IMR-90 (cell line): ENCODE measurements around the gene GLS2. TPM values are rescaled to one million over a fixed set of nuclear protein-coding genes. Genes with fewer than 3 reads are reported as not detected.

Experiments used
- ATAC-seq: fragments of 200-7000 bp; cut with Tn5 transposase; 2 replicates; pipeline ENCODE4 v1.9.1; 2020; ENCODE audit warnings: low read depth, mild to moderate bottlenecking, moderate library complexity
- BruUV-seq: library from RNA; stranded (reverse); fragments of 400-500 nt; replicated peaks from 2 replicates; lab custom pipeline; 2021; lab: Mats Ljungman, UMichigan
- CTCF ChIA-PET: fragments of 300-600 bp; formaldehyde crosslinking; extraction: SDS; loops from one replicate; lab custom pipeline; 2021; ENCODE audit warnings: antibody characterized with exemption; lab: Yijun Ruan, JAX
- POLR2A ChIA-PET: fragments of 300-600 bp; sonication (Branson Sonifier 250); formaldehyde crosslinking; loops from one replicate; lab custom pipeline; 2022; ENCODE audit warnings: antibody characterized with exemption; ENCODE audit not compliant: unreplicated experiment; lab: Charles Lee
- DNase-seq: peaks from one replicate; pipeline ENCODE4 v3.0.0; 2013
- H2AFZ ChIP-seq: replicated peaks from 2 replicates; pipeline ENCODE3; 2013; ENCODE audit warnings: low read length, mild to moderate bottlenecking; ENCODE audit not compliant: poor library complexity
- H2AK5ac ChIP-seq: 2 replicates; pipeline ENCODE4 v1.6.1; 2013; ENCODE audit warnings: low read depth, low read length, inconsistent platforms
- H2AK9ac ChIP-seq: replicated peaks from 2 replicates; pipeline ENCODE3; 2013; ENCODE audit warnings: mild to moderate bottlenecking, low read depth, low read length, moderate library complexity; ENCODE audit not compliant: poor library complexity
- H2BK120ac ChIP-seq: 2 replicates; pipeline ENCODE4 v1.6.1; 2013; ENCODE audit warnings: low read depth, low read length, inconsistent platforms
- H2BK15ac ChIP-seq: 3 replicates; pipeline ENCODE4 v1.6.1; 2013; ENCODE audit warnings: low read depth, low read length, inconsistent platforms
- H2BK20ac ChIP-seq: 2 replicates; pipeline ENCODE4 v1.6.1; 2013; ENCODE audit warnings: low read depth, mild to moderate bottlenecking, inconsistent platforms, low read length, moderate library complexity
- H2BK5ac ChIP-seq: 2 replicates; pipeline ENCODE4 v1.6.1; 2013; ENCODE audit warnings: mild to moderate bottlenecking, low read depth, low read length, inconsistent platforms; ENCODE audit not compliant: poor library complexity, severe bottlenecking
- H3K14ac ChIP-seq: replicated peaks from 2 replicates; pipeline ENCODE4 v1.6.1; 2013; ENCODE audit warnings: low read depth, low read length, inconsistent platforms
- H3K18ac ChIP-seq: 2 replicates; pipeline ENCODE4 v1.6.1; 2013; ENCODE audit warnings: low read depth, low read length, control low read depth
- H3K23ac ChIP-seq: 2 replicates; pipeline ENCODE4 v1.6.1; 2013; ENCODE audit warnings: low read depth, low read length, inconsistent platforms
- H3K27ac ChIP-seq: 2 replicates; pipeline ENCODE4 v1.5.1; 2013; ENCODE audit warnings: mild to moderate bottlenecking, control low read depth, low read length; ENCODE audit not compliant: insufficient read depth
- H3K27me3 ChIP-seq: 2 replicates; pipeline ENCODE4 v1.6.1; 2013; ENCODE audit warnings: low read length; ENCODE audit not compliant: control insufficient read depth, insufficient read depth
- H3K36me3 ChIP-seq: 2 replicates; pipeline ENCODE4 v1.6.1; 2013; ENCODE audit warnings: low read length, mixed read lengths; ENCODE audit not compliant: control insufficient read depth, insufficient read depth
- H3K4ac ChIP-seq: 2 replicates; pipeline ENCODE4 v1.6.1; 2013; ENCODE audit warnings: low read depth, low read length, inconsistent platforms
- H3K4me1 ChIP-seq: 2 replicates; pipeline ENCODE4 v1.6.1; 2013; ENCODE audit warnings: low read length, mixed read lengths; ENCODE audit not compliant: control insufficient read depth, insufficient read depth
- H3K4me2 ChIP-seq: 2 replicates; pipeline ENCODE4 v1.6.1; 2013; ENCODE audit warnings: low read depth, mild to moderate bottlenecking, control low read depth, low read length, moderate library complexity
- H3K4me3 ChIP-seq: 2 replicates; pipeline ENCODE4 v1.5.1; 2013; ENCODE audit warnings: low read depth, mild to moderate bottlenecking, control low read depth, low read length, moderate library complexity; ENCODE audit not compliant: insufficient read depth
- H3K56ac ChIP-seq: 2 replicates; pipeline ENCODE4 v1.6.1; 2013; ENCODE audit warnings: low read length, inconsistent platforms; ENCODE audit not compliant: insufficient read depth; ENCODE audit errors: extremely low read depth
- H3K79me1 ChIP-seq, 2 experiments: 2 replicates each; pipeline ENCODE4 v1.6.1; 2013; ENCODE audit warnings: low read length in 2 of 2, inconsistent platforms in 1 of 2, low read depth in 1 of 2
- H3K9ac ChIP-seq: 2 replicates; pipeline ENCODE4 v1.6.1; 2013; ENCODE audit warnings: low read depth, low read length, control low read depth
- H3K9me1 ChIP-seq: 2 replicates; pipeline ENCODE4 v1.6.1; 2013; ENCODE audit warnings: low read length, inconsistent platforms; ENCODE audit not compliant: insufficient read depth
- H3K9me3 ChIP-seq: 2 replicates; pipeline ENCODE4 v1.6.1; 2013; ENCODE audit warnings: low read length; ENCODE audit not compliant: control insufficient read depth, insufficient read depth
- H4K20me1 ChIP-seq: 2 replicates; pipeline ENCODE4 v1.6.1; 2013; ENCODE audit warnings: low read length, inconsistent platforms; ENCODE audit not compliant: insufficient read depth
- H4K5ac ChIP-seq: 2 replicates; pipeline ENCODE4 v1.6.1; 2013; ENCODE audit warnings: mild to moderate bottlenecking, low read depth, low read length, control low read depth
- H4K8ac ChIP-seq, 2 experiments: 2 replicates each; pipeline ENCODE4 v1.6.1; 2013; ENCODE audit warnings: low read depth in 2 of 2, low read length in 2 of 2, control low read depth in 1 of 2, inconsistent platforms in 1 of 2
- H4K91ac ChIP-seq: 2 replicates; pipeline ENCODE4 v1.6.1; 2013; ENCODE audit warnings: low read depth, low read length, inconsistent platforms; ENCODE audit not compliant: insufficient read depth
- BHLHE40 ChIP-seq: fragments of 150-350 bp; IDR thresholded peaks from 2 replicates; pipeline ENCODE4 v1.6.1; 2016; ENCODE audit warnings: mild to moderate bottlenecking, low read depth, low read length
- CEBPB ChIP-seq: IDR thresholded peaks from 2 replicates; pipeline ENCODE4 v1.6.1; 2012; ENCODE audit warnings: low read depth, low read length, improper control_type of control experiment
- CHD1 ChIP-seq: IDR thresholded peaks from 2 replicates; pipeline ENCODE4 v1.6.1; 2012; ENCODE audit warnings: low read depth, low read length, improper control_type of control experiment
- CTCF ChIP-seq: conservative IDR thresholded peaks from 2 replicates; pipeline ENCODE4 v1.5.1; 2012; ENCODE audit warnings: mild to moderate bottlenecking, low read depth, low read length, improper control_type of control experiment
- ELK1 ChIP-seq: fragments of 150-350 bp; IDR thresholded peaks from 2 replicates; pipeline ENCODE4 v1.6.1; 2016; ENCODE audit warnings: low read depth, mild to moderate bottlenecking, low read length, moderate library complexity, borderline replicate concordance
- FOS ChIP-seq: fragments of 150-350 bp; IDR thresholded peaks from 2 replicates; pipeline ENCODE4 v1.6.1; 2016; ENCODE audit warnings: low read depth, low read length
- MAFK ChIP-seq: IDR thresholded peaks from 2 replicates; pipeline ENCODE4 v1.6.1; 2012; ENCODE audit warnings: low read depth, low read length, improper control_type of control experiment
- MAZ ChIP-seq: IDR thresholded peaks from 2 replicates; pipeline ENCODE4 v1.6.1; 2012; ENCODE audit warnings: low read depth, mild to moderate bottlenecking, low read length, improper control_type of control experiment, moderate library complexity, borderline replicate concordance
- MXI1 ChIP-seq: IDR thresholded peaks from 2 replicates; pipeline ENCODE4 v1.6.1; 2012; ENCODE audit warnings: low read depth, mild to moderate bottlenecking, low read length, moderate library complexity, borderline replicate concordance
- NFE2L2 ChIP-seq: fragments of 150-350 bp; IDR thresholded peaks from 2 replicates; pipeline ENCODE4 v1.6.1; 2016; ENCODE audit warnings: low read depth, mild to moderate bottlenecking, low read length
- POLR2A ChIP-seq: IDR thresholded peaks from 2 replicates; pipeline ENCODE4 v1.6.1; 2012; ENCODE audit warnings: mild to moderate bottlenecking, low read depth, low read length
- RAD21 ChIP-seq: IDR thresholded peaks from 2 replicates; pipeline ENCODE4 v1.6.1; 2012; ENCODE audit warnings: low read length, improper control_type of control experiment
- RCOR1 ChIP-seq: IDR thresholded peaks from 2 replicates; pipeline ENCODE4 v1.6.1; 2012; ENCODE audit warnings: mild to moderate bottlenecking, low read length, improper control_type of control experiment; ENCODE audit not compliant: insufficient replicate concordance
- RFX5 ChIP-seq: IDR thresholded peaks from 2 replicates; pipeline ENCODE4 v1.8.0; 2012; ENCODE audit warnings: low read depth, mild to moderate bottlenecking, low read length, moderate library complexity
- SMC3 ChIP-seq: fragments of 150-350 bp; IDR thresholded peaks from 2 replicates; pipeline ENCODE4 v1.6.1; 2016; ENCODE audit warnings: low read depth, mild to moderate bottlenecking, antibody characterized with exemption, low read length, moderate library complexity
- USF2 ChIP-seq: fragments of 150-350 bp; IDR thresholded peaks from 2 replicates; pipeline ENCODE4 v1.6.1; 2017; ENCODE audit warnings: mild to moderate bottlenecking, antibody characterized with exemption, low read length, low read depth
- WGBS, 2 experiments: methylation state at CpG; one replicate each; pipeline versions ENCODE4 v1.1.5 to v1.1.7; 2013; ENCODE audit warnings: missing lambda C conversion rate in 2 of 2; ENCODE audit not compliant: insufficient read length in 1 of 2; ENCODE audit errors: extremely low coverage in 2 of 2; 5-methylcytosine and 5-hydroxymethylcytosine counted together
- dilution Hi-C: fragments of 300-500 bp; cut with HindIII; formaldehyde crosslinking; loops from one replicate; pipeline ENCODE4 v1.14.3; 2018; ENCODE audit warnings: low sequenced_read_pairs; ENCODE audit not compliant: unreplicated experiment
- in situ Hi-C: fragments of 300-500 bp; cut with MboI; formaldehyde crosslinking; loops from 3 replicates; pipeline ENCODE4 v1.14.3; 2019; ENCODE audit warnings: low sequenced_read_pairs, inconsistent platforms, mixed read lengths
- intact Hi-C: fragments of 100-400 bp; cut with micrococcal nuclease; formaldehyde crosslinking; loops from 2 replicates; pipeline ENCODE4 v1.10.0; 2022
- polyA plus RNA-seq, 3 experiments: library from polyadenylated mRNA; depleted of rRNA; stranded (reverse); fragments of >200 nt; gene quantifications; 2 replicates each; pipeline ENCODE4 v1.2.3, GENCODE V29; 2012; ENCODE audit warnings: low replicate concordance in 1 of 3
- total RNA-seq: library from RNA; depleted of rRNA; stranded (reverse); fragments of >200 nt; gene quantifications from 2 replicates; pipeline ENCODE4 v1.2.3, GENCODE V29; 2012

The GLS2 gene
- total and polyA plus RNA-seq, 2 of the 4 experiments (the other 2 are of a cell fraction), result 0.21 to 0.36 TPM

- no peaks in the 10 kb centered on the region for H3K4me1 ChIP-seq
- CTCF ChIA-PET, result no interaction called here
- H3K79me1 ChIP-seq, result peaks cover 0 to 20% of the 10 kb centered on the region in 2 experiments; a peak in 2 of 4 replicates
- H3K4me3 ChIP-seq, result no peak overlapping the region
- no peak overlapping the region for H2AFZ ChIP-seq
- POLR2A ChIA-PET, result no interaction called here
- no peak overlapping the region for H4K8ac ChIP-seq
- ATAC-seq, result no peak
- dilution Hi-C loops, result no loop called here
- no peaks in the 10 kb centered on the region for H4K20me1 ChIP-seq
- H3K14ac ChIP-seq, result no peak overlapping the region
- no CpG with 5 or more reads among the region's 11 CpGs for WGBS, 2 experiments
- H2BK120ac ChIP-seq, result no peak overlapping the region
- BruUV-seq, result no TSS peak
- H2BK5ac ChIP-seq, result no peak overlapping the region
- TF ChIP-seq USF2 (no peak), MXI1 (no peak), CEBPB (no peak), FOS (no peak), NFE2L2 (no peak), ELK1 (no peak), RCOR1 (no peak), MAFK (no peak), SMC3 (no peak), CTCF (no peak), RAD21 (no peak), MAZ (no peak), CHD1 (no peak), POLR2A (no peak), BHLHE40 (no peak), RFX5 (no peak)
- no peak overlapping the region for H3K4ac ChIP-seq
- H2BK15ac ChIP-seq, result no peak overlapping the region
- no peak overlapping the region for H3K4me2 ChIP-seq
- H2BK20ac ChIP-seq, result no peak overlapping the region
- no peak overlapping the region for H3K9ac ChIP-seq
- no peaks in the 10 kb centered on the region for H3K27me3 ChIP-seq
- H3K36me3 ChIP-seq, result peaks cover 11% of the 10 kb centered on the region
- no peak overlapping the region for H3K27ac ChIP-seq
- intact Hi-C loops, result no loop called here
- DNase-seq, result no peak
- H2AK5ac ChIP-seq, result no peak overlapping the region
- H3K9me1 ChIP-seq, result peaks cover 3% of the 10 kb centered on the region; the same call in 1 of the 2 replicates
- H4K5ac ChIP-seq, result no peak overlapping the region
- in situ Hi-C loops, result no loop called here
- no peak overlapping the region for H2AK9ac ChIP-seq
- H4K91ac ChIP-seq, result no peak overlapping the region
- H3K9me3 ChIP-seq, result no peaks in the 10 kb centered on the region
- no peak overlapping the region for H3K56ac ChIP-seq
- H3K23ac ChIP-seq, result no peak overlapping the region
- H3K18ac ChIP-seq, result no peak overlapping the region
Observed at GRCh38 chr12:56431288-56431687, 56.7 kb downstream of the GLS2 start.
